B cell (primary cell): ENCODE results near the gene OR2AT4. TPM values are rescaled to one million over a fixed set of nuclear protein-coding genes. Genes with fewer than 3 reads are reported as not detected.

Source experiments
- ATAC-seq: fragments of 200-7000 bp; cut with Tn5 transposase; one replicate; pipeline ENCODE4 v1.10.0; 2021; ENCODE audit warnings: low read depth, mild to moderate bottlenecking, moderate number of reproducible peaks, moderate library complexity
- CTCF ChIA-PET: fragments of 350-600 bp; sonication (Branson Sonifier 250); formaldehyde crosslinking; loops from one replicate; lab custom pipeline; 2021; ENCODE audit warnings: antibody characterized with exemption, inconsistent platforms; lab: Charles Lee
- POLR2A ChIA-PET: fragments of 350-600 bp; sonication (Branson Sonifier 250); formaldehyde crosslinking; loops from one replicate; lab custom pipeline; 2021; ENCODE audit warnings: antibody characterized with exemption; lab: Charles Lee
- DNase-seq: peaks from one replicate; pipeline ENCODE4 v3.0.0; 2013
- H2AFZ ChIP-seq: 2 replicates; pipeline ENCODE4 v1.6.1; 2012; ENCODE audit warnings: mild to moderate bottlenecking, low read depth, low read length; ENCODE audit not compliant: insufficient read depth, poor library complexity, severe bottlenecking
- H3K27ac ChIP-seq, 2 donors: 1 replicate in 1 of 2; 2 replicates in 1 of 2; pipeline ENCODE4 v1.5.1; 2012 to 2013; ENCODE audit warnings: low read length in 2 of 2, mild to moderate bottlenecking in 2 of 2, moderate library complexity in 1 of 2
- H3K27me3 ChIP-seq, 4 experiments: fragments of 200-600 bp in 1 of 4; sonication (generic) in 1 of 4; replicated peaks in 1 of 4; 1 replicate in 2 of 4; 2 replicates in 2 of 4; pipeline versions ENCODE4 v1.6.1 to v1.7.0; 2013 to 2016; ENCODE audit warnings: low read length in 3 of 4, mild to moderate bottlenecking in 2 of 4, mixed read lengths in 1 of 4, moderate library complexity in 1 of 4; ENCODE audit not compliant: insufficient read depth in 4 of 4, control insufficient read depth in 3 of 4; ENCODE audit errors: control extremely low read depth in 1 of 4
- H3K36me3 ChIP-seq, 2 experiments: replicated peaks in 1 of 2; 1 replicate in 1 of 2; 2 replicates in 1 of 2; pipeline versions ENCODE4 v1.6.1 to v1.7.1; 2013; ENCODE audit warnings: low read length in 1 of 2; ENCODE audit not compliant: insufficient read depth in 2 of 2, control insufficient read depth in 1 of 2; ENCODE audit errors: control extremely low read depth in 1 of 2, extremely low read depth in 1 of 2
- H3K4me1 ChIP-seq, 2 donors: fragments of 200-600 bp in 1 of 2; sonication (generic) in 1 of 2; 1 replicate in 1 of 2; 2 replicates in 1 of 2; pipeline versions ENCODE4 v1.5.1 to v1.6.1; 2013 to 2017; ENCODE audit warnings: low read length in 2 of 2; ENCODE audit not compliant: control insufficient read depth in 2 of 2, insufficient read depth in 2 of 2
- H3K4me2 ChIP-seq: replicated peaks from 2 replicates; pipeline ENCODE3; 2012; ENCODE audit warnings: mild to moderate bottlenecking, low read depth, low read length; ENCODE audit not compliant: poor library complexity, severe bottlenecking
- H3K4me3 ChIP-seq, 5 experiments: fragments of 200-600 bp in 1 of 5; sonication (generic) in 1 of 5; 1 replicate in 3 of 5; 2 replicates in 2 of 5; pipeline versions ENCODE4 v1.5.1 to v1.7.0; 2011 to 2016; ENCODE audit warnings: low read length in 4 of 5, mild to moderate bottlenecking in 4 of 5, low read depth in 2 of 5, control low read depth in 1 of 5, moderate library complexity in 1 of 5; ENCODE audit not compliant: insufficient read depth in 1 of 5; ENCODE audit errors: control extremely low read depth in 1 of 5, extremely low read depth in 1 of 5
- H3K79me2 ChIP-seq: fragments of 200-600 bp; sonication (generic); one replicate; pipeline ENCODE4 v1.6.0; 2016; ENCODE audit warnings: low read length; ENCODE audit not compliant: control insufficient read depth, insufficient read depth
- H3K9ac ChIP-seq: fragments of 200-600 bp; sonication (generic); 2 replicates; pipeline ENCODE4 v1.6.1; 2017; ENCODE audit warnings: mild to moderate bottlenecking, low read length, moderate library complexity
- H3K9me3 ChIP-seq, 3 donors: one replicate each; pipeline versions ENCODE4 v1.6.1 to v1.7.1; 2013; ENCODE audit warnings: low read length in 2 of 3; ENCODE audit not compliant: control insufficient read depth in 2 of 3, insufficient read depth in 1 of 3; ENCODE audit errors: control extremely low read depth in 1 of 3
- H4K20me1 ChIP-seq: 2 replicates; pipeline ENCODE4 v1.6.0; 2012; ENCODE audit warnings: mild to moderate bottlenecking, low read length; ENCODE audit not compliant: insufficient read depth, control insufficient read depth, poor library complexity, severe bottlenecking
- H3K27ac Mint-ChIP-seq: one replicate; pipeline ENCODE4 v1.8.0; 2021; ENCODE audit warnings: mixed read lengths
- H3K27me3 Mint-ChIP-seq: one replicate; pipeline ENCODE4 v1.8.0; 2021; ENCODE audit warnings: mixed read lengths
- H3K4me1 Mint-ChIP-seq: one replicate; pipeline ENCODE4 v1.8.0; 2021; ENCODE audit warnings: mixed read lengths
- H3K4me3 Mint-ChIP-seq: one replicate; pipeline ENCODE4 v1.8.0; 2021; ENCODE audit warnings: mixed read lengths
- H3K9me3 Mint-ChIP-seq: one replicate; pipeline ENCODE4 v1.8.0; 2022; ENCODE audit warnings: mixed read lengths; ENCODE audit not compliant: insufficient read depth
- EZH2 ChIP-seq: IDR thresholded peaks from 2 replicates; pipeline ENCODE4 v1.6.1; 2012; ENCODE audit warnings: borderline replicate concordance, low read depth, mild to moderate bottlenecking, moderate library complexity, low read length; ENCODE audit not compliant: insufficient read depth, poor library complexity, severe bottlenecking
- WGBS: methylation state at CpG from one replicate; pipeline ENCODE4 v1.1.5; 2013; ENCODE audit warnings: missing lambda C conversion rate; ENCODE audit not compliant: insufficient coverage; 5-methylcytosine and 5-hydroxymethylcytosine counted together
- intact Hi-C: fragments of 100-400 bp; cut with micrococcal nuclease; formaldehyde crosslinking; loops from one replicate; pipeline ENCODE4 v1.10.0; 2022
- polyA plus RNA-seq: library from polyadenylated mRNA; depleted of rRNA; stranded (reverse); fragments of >200 nt; gene quantifications from 2 replicates; pipeline ENCODE4 v1.2.3, GENCODE V29; 2012
- total RNA-seq, 2 donors: library from RNA; stranded (reverse); fragments of 120-200 nt in 1 of 2; gene quantifications; 1 replicate in 1 of 2; 2 replicates in 1 of 2; pipeline versions ENCODE4 v1.2.3 to v1.2.4, GENCODE V29; 2013 to 2022
- TF ChIP-seq, protein P1 (sequence below): fragments of 200-600 bp; IDR thresholded peaks from one replicate; pipeline ENCODE4 v1.8.0; 2022; ENCODE audit warnings: antibody characterized with exemption, mild to moderate bottlenecking

OR2AT4 gene
- total and polyA plus RNA-seq, 2 donors (not counting 1 experiment from before 2014, with no cell fraction given), result not detected

DNA sequence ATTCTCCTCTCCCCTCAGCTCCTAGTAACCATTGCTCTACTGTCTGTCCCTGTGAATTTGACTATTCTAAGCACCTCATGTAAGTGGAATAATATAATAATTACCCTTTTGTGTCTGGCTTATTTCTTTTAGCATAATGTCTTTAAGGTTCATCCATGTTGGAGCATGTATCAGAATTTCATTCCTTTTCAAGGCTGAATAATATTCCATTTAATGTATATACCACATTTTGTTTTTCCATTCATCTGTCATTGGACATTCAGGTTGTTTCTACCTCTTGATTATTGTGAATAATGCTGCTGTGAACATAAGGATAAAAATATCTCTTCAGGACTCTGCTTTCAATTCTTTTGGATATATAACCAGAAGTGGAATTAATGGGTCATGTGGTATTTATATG, 28.1 kb downstream of the OR2AT4 start:
- Histone ChIP-seq H3K27me3 (peaks cover 0 to 13% (median 2%) of the 10 kb centered on the region in 4 experiments), H3K4me3 (no peak overlapping the region), H3K9me3 (peaks cover 0 to 3% (median 0%) of the 10 kb centered on the region in 3 donors), H3K36me3 (no peaks in the 10 kb centered on the region), H3K4me1 (no peaks in the 10 kb centered on the region), H3K4me2 (no peak overlapping the region), H2AFZ (no peak overlapping the region), H3K9ac (no peak overlapping the region), H4K20me1 (no peaks in the 10 kb centered on the region), H3K27ac (no peak overlapping the region), H3K79me2 (no peaks in the 10 kb centered on the region)
- no peak for ATAC-seq
- Mint-ChIP-seq H3K27me3 (peaks cover 46% of the 10 kb centered on the region), H3K4me3 (no peak overlapping the region), H3K4me1 (no peaks in the 10 kb centered on the region), H3K9me3 (no peaks in the 10 kb centered on the region), H3K27ac (no peak overlapping the region)
- no peak for DNase-seq
- intact Hi-C loops, result no loop called here
- TF ChIP-seq, protein P1, sequence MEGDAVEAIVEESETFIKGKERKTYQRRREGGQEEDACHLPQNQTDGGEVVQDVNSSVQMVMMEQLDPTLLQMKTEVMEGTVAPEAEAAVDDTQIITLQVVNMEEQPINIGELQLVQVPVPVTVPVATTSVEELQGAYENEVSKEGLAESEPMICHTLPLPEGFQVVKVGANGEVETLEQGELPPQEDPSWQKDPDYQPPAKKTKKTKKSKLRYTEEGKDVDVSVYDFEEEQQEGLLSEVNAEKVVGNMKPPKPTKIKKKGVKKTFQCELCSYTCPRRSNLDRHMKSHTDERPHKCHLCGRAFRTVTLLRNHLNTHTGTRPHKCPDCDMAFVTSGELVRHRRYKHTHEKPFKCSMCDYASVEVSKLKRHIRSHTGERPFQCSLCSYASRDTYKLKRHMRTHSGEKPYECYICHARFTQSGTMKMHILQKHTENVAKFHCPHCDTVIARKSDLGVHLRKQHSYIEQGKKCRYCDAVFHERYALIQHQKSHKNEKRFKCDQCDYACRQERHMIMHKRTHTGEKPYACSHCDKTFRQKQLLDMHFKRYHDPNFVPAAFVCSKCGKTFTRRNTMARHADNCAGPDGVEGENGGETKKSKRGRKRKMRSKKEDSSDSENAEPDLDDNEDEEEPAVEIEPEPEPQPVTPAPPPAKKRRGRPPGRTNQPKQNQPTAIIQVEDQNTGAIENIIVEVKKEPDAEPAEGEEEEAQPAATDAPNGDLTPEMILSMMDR, result no peak
- TF ChIP-seq EZH2, result no peak
- ChIA-PET CTCF (no interaction called here), POLR2A (no interaction called here)

GRCh38 chr11:75066061-75066460, 30.6 kb downstream of the OR2AT4 start:
- H3K9me3 ChIP-seq, result peaks cover 0 to 3% (median 0%) of the 10 kb centered on the region in 3 donors
- Mint-ChIP-seq H3K27me3 (peaks cover 31% of the 10 kb centered on the region), H3K9me3 (no peaks in the 10 kb centered on the region), H3K4me3 (no peak overlapping the region), H3K4me1 (no peaks in the 10 kb centered on the region), H3K27ac (no peak overlapping the region)
- ATAC-seq (no peak), DNase-seq (no peak)
- H2AFZ ChIP-seq, result no peak overlapping the region
- H3K4me3 ChIP-seq, result no peak overlapping the region
- intact Hi-C loops, result no loop called here
- no peak overlapping the region for H3K27ac ChIP-seq
- peaks cover 0 to 11% (median 2%) of the 10 kb centered on the region in 4 experiments for H3K27me3 ChIP-seq
- no peaks in the 10 kb centered on the region for H3K36me3 ChIP-seq
- no peaks in the 10 kb centered on the region for H3K4me1 ChIP-seq
- H4K20me1 ChIP-seq, result no peaks in the 10 kb centered on the region
- POLR2A ChIA-PET, result no interaction called here
- no peak overlapping the region for H3K9ac ChIP-seq
- 82% methylated on average over 5 of the region's 7 CpGs for WGBS
- TF ChIP-seq, protein P1, result no peak
- TF ChIP-seq EZH2, result no peak
- CTCF ChIA-PET, result no interaction called here
- H3K79me2 ChIP-seq, result no peaks in the 10 kb centered on the region
- H3K4me2 ChIP-seq, result no peak overlapping the region
